ENCODE results near the gene HSPA4L. TPM values are rescaled to one million over a fixed set of nuclear protein-coding genes. Genes with fewer than 3 reads are reported as not detected.

HSPA4L gene
- polyA plus RNA-seq, 1 experiment: 4.9 TPM

GRCh38 chr4:127880763-127881562, 98.8 kb downstream of the HSPA4L start, which contains the start of gene PLK4:
TSS of gene PLK4 (plus strand) at chr4:127880893. CDS start at chr4:127881135, 242 bp downstream.
- CTCF ChIA-PET: no interaction called here
- POLR2A ChIA-PET: interaction anchor here (0.5 to 1.0 kb wide), 5 partner anchors 84 to 473 kb away, joined by 3 read pairs; partner anchors contain the start of genes ABHD18, HSPA4L, LARP1B and MFSD8
- DNase-seq (ENCODE audit: low read depth, low spot score): peak; percentile 86
- peak within 1 kb of the TSS; percentile 84 for H3K4me3 ChIP-seq (ENCODE audit: low read depth, low read length)
- TF ChIP-seq, protein P1, sequence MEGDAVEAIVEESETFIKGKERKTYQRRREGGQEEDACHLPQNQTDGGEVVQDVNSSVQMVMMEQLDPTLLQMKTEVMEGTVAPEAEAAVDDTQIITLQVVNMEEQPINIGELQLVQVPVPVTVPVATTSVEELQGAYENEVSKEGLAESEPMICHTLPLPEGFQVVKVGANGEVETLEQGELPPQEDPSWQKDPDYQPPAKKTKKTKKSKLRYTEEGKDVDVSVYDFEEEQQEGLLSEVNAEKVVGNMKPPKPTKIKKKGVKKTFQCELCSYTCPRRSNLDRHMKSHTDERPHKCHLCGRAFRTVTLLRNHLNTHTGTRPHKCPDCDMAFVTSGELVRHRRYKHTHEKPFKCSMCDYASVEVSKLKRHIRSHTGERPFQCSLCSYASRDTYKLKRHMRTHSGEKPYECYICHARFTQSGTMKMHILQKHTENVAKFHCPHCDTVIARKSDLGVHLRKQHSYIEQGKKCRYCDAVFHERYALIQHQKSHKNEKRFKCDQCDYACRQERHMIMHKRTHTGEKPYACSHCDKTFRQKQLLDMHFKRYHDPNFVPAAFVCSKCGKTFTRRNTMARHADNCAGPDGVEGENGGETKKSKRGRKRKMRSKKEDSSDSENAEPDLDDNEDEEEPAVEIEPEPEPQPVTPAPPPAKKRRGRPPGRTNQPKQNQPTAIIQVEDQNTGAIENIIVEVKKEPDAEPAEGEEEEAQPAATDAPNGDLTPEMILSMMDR (IDR thresholded peaks at IDR 0.05; ENCODE audit: low read depth, low read length): no peak
- H3K27me3 ChIP-seq (ENCODE audit: control insufficient read depth, insufficient read depth, low read length): no peaks in the 10 kb centered on the region
- no peaks in the 10 kb centered on the region for H3K9me3 ChIP-seq (ENCODE audit: control insufficient read depth, insufficient read depth, low read length)
- peak within 1 kb of the TSS; percentile 49 for H3K27ac ChIP-seq (ENCODE audit: low read depth, low read length)

GRCh38 chr4:127881563-127881864, 99.4 kb downstream of the HSPA4L start:
- TF ChIP-seq, protein P1 (IDR thresholded peaks at IDR 0.05; ENCODE audit: low read depth, low read length): 0 out of 2 replicates have a peak, but pooled peaks have one; percentile 5
- Histone ChIP-seq H3K27ac (ENCODE audit: low read depth, low read length) (no peak overlapping the region), H3K9me3 (ENCODE audit: control insufficient read depth, insufficient read depth, low read length) (no peaks in the 10 kb centered on the region), H3K4me3 (ENCODE audit: low read depth, low read length) (peak overlapping the region; percentile 84), H3K27me3 (ENCODE audit: control insufficient read depth, insufficient read depth, low read length) (no peaks in the 10 kb centered on the region)
- ChIA-PET POLR2A (interaction anchor here (0.5 to 1.0 kb wide), 5 partner anchors 84 to 473 kb away, joined by 3 read pairs; partner anchors contain the start of genes ABHD18, HSPA4L, LARP1B and MFSD8), CTCF (no interaction called here)
- DNase-seq (ENCODE audit: low read depth, low spot score): no peak

DNA sequence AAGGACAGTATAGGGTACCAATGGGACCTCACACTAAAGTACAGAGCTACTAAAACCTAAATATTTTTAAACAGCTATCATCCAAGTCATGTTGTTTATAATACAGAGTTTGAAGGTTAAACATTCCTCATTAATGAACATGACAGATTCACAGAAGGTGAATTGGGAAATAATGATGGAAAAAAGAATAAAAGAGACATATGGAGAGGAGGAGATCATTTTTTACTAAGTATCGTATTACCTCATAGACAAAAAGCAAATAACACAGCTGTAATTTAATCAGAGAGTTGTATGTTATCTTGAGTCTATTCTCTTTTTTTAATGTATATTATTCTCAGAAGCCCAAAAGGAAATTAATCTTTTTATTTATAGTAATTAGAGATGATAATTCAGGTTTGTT, 106.4 kb downstream of the HSPA4L start:
- Histone ChIP-seq H3K27me3 (ENCODE audit: control insufficient read depth, insufficient read depth, low read length) (no peaks in the 10 kb centered on the region), H3K27ac (ENCODE audit: low read depth, low read length) (no peak overlapping the region), H3K4me3 (ENCODE audit: low read depth, low read length) (no peak overlapping the region), H3K9me3 (ENCODE audit: control insufficient read depth, insufficient read depth, low read length) (no peaks in the 10 kb centered on the region)
- ChIA-PET CTCF (no interaction called here), POLR2A (no interaction called here)
- TF ChIP-seq, protein P1 (IDR thresholded peaks at IDR 0.05; ENCODE audit: low read depth, low read length): no peak
- no peak for DNase-seq (ENCODE audit: low read depth, low spot score)

GRCh38 chr4:127889903-127890302, 107.8 kb downstream of the HSPA4L start:
- no peak overlapping the region for H3K4me3 ChIP-seq (ENCODE audit: low read depth, low read length)
- ChIA-PET CTCF (no interaction called here), POLR2A (interaction anchor here (0.5 kb wide), 1 partner anchor 1421 kb away, joined by 5 read pairs; no protein-coding TSS in a partner anchor)
- H3K27ac ChIP-seq (ENCODE audit: low read depth, low read length): no peak overlapping the region
- TF ChIP-seq, protein P1 (IDR thresholded peaks at IDR 0.05; ENCODE audit: low read depth, low read length): no peak
- no peaks in the 10 kb centered on the region for H3K27me3 ChIP-seq (ENCODE audit: control insufficient read depth, insufficient read depth, low read length)
- no peaks in the 10 kb centered on the region for H3K9me3 ChIP-seq (ENCODE audit: control insufficient read depth, insufficient read depth, low read length)
- no peak for DNase-seq (ENCODE audit: low read depth, low spot score)

Other genes starting within 250 kb of the HSPA4L start
- 7.8 and 11.1 TPM in 2 replicates for gene INTU, start 149.4 kb upstream of the HSPA4L start, polyA plus RNA-seq (2011; rRNA removed)
- not detected in 2 replicates for gene SLC25A31, start 51.9 kb upstream of the HSPA4L start, polyA plus RNA-seq (2011; rRNA removed)
- gene PLK4, start 98.6 kb downstream of the HSPA4L start, polyA plus RNA-seq (2011; rRNA removed): 4.8 and 8.6 TPM in 2 replicates
- 11.5 and 18.0 TPM in 2 replicates for gene MFSD8, start 182.9 kb downstream of the HSPA4L start, polyA plus RNA-seq (2011; rRNA removed)
- 3.2 and 4.5 TPM in 2 replicates for gene ABHD18, start 183.1 kb downstream of the HSPA4L start, polyA plus RNA-seq (2011; rRNA removed)